Measurements from ENCODE around the gene MORC4. TPM values are rescaled to one million over a fixed set of nuclear protein-coding genes. Genes with fewer than 3 reads are reported as not detected.

The MORC4 gene
- total RNA-seq, 1 donor from 2014 or later: 18.1 TPM

DNA sequence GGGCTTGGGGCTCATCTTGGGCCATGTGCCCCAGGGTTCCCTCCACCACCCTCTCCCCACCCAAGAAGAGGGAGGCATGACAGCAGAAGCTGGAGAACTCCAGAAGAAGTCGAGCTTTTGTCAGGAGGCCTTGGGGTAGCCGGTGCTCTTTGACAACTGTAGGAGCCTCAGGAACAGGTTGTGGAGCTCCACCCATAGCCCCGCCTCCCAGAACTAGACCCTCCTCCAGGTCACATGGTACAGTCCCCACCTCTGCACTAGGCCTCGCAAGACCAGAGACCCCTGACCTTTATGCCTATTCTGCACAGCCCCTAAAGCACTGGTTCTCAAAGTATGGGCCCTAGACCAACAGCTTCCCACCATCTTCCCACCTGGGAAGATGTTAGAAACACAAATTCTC, 8.0 kb upstream of the MORC4 start:
- Mint-ChIP-seq H3K4me3 (no peak overlapping the region), H3K9me3 (no peaks in the 10 kb centered on the region), H3K27ac (no peak overlapping the region), H3K4me1 (ENCODE audit: unreplicated experiment) (no peaks in the 10 kb centered on the region), H3K27me3 (no peaks in the 10 kb centered on the region), H3K36me3 (no peaks in the 10 kb centered on the region)
- TF ChIP-seq, protein P1, sequence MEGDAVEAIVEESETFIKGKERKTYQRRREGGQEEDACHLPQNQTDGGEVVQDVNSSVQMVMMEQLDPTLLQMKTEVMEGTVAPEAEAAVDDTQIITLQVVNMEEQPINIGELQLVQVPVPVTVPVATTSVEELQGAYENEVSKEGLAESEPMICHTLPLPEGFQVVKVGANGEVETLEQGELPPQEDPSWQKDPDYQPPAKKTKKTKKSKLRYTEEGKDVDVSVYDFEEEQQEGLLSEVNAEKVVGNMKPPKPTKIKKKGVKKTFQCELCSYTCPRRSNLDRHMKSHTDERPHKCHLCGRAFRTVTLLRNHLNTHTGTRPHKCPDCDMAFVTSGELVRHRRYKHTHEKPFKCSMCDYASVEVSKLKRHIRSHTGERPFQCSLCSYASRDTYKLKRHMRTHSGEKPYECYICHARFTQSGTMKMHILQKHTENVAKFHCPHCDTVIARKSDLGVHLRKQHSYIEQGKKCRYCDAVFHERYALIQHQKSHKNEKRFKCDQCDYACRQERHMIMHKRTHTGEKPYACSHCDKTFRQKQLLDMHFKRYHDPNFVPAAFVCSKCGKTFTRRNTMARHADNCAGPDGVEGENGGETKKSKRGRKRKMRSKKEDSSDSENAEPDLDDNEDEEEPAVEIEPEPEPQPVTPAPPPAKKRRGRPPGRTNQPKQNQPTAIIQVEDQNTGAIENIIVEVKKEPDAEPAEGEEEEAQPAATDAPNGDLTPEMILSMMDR (conservative IDR thresholded peaks at IDR 0.05): no peak
- no peak for DNase-seq (ENCODE audit: extremely low spot score, unreplicated experiment)

DNA sequence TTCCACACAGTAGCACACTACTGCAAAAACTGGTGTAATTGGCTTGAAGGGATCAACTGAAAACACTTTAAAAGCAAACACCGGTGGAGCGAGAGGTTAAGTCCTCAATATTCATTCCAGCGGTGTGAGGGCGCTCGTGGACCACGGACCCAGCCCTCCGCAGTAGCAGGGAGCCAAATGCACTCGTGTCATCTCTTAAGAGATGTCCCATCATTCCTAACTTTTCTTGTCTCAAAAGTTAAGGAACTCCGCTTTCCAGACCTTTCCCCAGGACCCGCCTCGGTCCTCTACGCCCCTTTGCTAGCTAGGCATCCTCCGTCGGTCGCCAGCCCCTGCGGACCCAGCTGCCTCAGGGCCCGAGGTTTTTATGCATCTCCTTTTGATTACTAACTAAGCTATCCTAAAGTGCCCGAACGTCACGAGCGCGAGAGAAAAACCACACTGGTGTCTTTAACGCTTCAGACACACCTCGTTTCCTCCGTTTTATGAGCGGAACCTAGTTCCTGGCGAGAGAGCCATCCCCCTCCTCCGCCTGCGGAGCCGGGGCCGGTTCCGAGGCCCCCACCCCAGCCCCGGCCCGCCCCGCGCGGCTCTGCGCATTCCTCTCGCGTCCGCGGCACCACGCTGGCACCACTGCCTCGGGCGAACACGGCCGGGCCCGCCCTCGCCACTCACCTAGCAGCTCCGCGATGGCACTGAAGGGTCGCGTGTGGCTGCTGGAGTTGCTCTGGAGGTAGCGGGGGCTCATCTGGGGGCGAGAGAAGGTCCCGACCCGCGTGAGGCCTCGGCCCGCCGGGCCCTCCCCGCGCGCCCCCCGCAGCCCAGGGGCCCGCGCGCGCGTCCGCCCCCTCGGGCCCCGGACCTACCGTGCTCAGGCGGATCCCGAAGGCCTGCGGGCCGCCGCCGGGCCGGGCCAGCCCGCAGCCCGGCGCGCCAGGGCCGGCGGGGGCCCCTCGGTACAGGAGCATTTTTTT, 723 bp downstream of the MORC4 start:
- H3K9me3 Mint-ChIP-seq: no peaks in the 10 kb centered on the region
- peak overlapping the region; percentile 86 for H3K27ac Mint-ChIP-seq
- H3K4me1 Mint-ChIP-seq (ENCODE audit: unreplicated experiment): peaks cover 6% of the 10 kb centered on the region
- H3K4me3 Mint-ChIP-seq: peak overlapping the region; percentile 92
- TF ChIP-seq, protein P1 (conservative IDR thresholded peaks at IDR 0.05): peak; percentile 59
- H3K36me3 Mint-ChIP-seq: no peaks in the 10 kb centered on the region
- DNase-seq (ENCODE audit: extremely low spot score, unreplicated experiment): no peak
- H3K27me3 Mint-ChIP-seq: no peaks in the 10 kb centered on the region

DNA sequence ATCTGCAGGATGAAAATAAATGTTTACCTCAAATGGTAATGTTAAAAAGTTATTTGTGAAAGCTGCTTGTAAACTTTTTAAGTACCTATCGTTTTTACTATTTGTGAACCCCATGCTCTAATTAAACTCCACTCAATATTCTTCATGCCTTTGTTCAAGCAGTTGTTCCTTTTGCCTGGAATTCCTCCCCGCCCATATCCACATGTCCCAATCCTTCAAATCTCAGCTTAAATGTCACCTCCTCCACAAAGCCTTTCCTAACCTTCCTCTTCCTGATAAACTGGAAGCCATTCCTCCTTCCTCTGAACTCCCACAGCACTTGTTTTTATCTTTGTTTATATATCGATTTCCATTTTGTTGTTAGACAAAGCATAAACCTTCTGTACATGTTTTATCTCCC, 2.4 kb downstream of the MORC4 start:
- TF ChIP-seq, protein P1 (conservative IDR thresholded peaks at IDR 0.05): no peak
- H3K27ac Mint-ChIP-seq: no peak overlapping the region
- no peaks in the 10 kb centered on the region for H3K27me3 Mint-ChIP-seq
- DNase-seq (ENCODE audit: extremely low spot score, unreplicated experiment): no peak
- H3K4me3 Mint-ChIP-seq: no peak overlapping the region
- H3K9me3 Mint-ChIP-seq: no peaks in the 10 kb centered on the region
- H3K4me1 Mint-ChIP-seq (ENCODE audit: unreplicated experiment): peaks cover 6% of the 10 kb centered on the region
- H3K36me3 Mint-ChIP-seq: no peaks in the 10 kb centered on the region

DNA sequence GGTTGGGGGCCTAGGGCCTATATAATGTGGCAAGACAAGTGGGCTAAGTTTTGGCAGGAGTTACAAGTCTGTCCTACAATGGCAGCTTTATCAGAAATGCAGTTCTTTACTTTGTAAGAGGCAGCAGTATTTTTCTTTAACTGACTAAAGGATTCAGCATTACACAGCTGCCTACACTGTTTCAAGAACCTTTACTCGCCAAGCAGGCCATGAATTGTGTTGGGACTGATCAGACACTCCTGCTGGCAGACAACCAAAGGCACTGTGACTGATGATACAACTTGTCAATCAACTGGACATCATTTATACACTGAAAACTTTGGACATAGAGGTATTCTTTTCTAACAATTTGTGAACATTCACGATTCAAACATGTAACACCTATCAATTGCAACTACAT, 4.3 kb downstream of the MORC4 start:
- TF ChIP-seq, protein P1 (conservative IDR thresholded peaks at IDR 0.05): no peak
- H3K9me3 Mint-ChIP-seq: no peaks in the 10 kb centered on the region
- DNase-seq (ENCODE audit: extremely low spot score, unreplicated experiment): no peak
- H3K27ac Mint-ChIP-seq: no peak overlapping the region
- no peak overlapping the region for H3K4me3 Mint-ChIP-seq
- H3K27me3 Mint-ChIP-seq: no peaks in the 10 kb centered on the region
- H3K36me3 Mint-ChIP-seq: no peaks in the 10 kb centered on the region
- H3K4me1 Mint-ChIP-seq (ENCODE audit: unreplicated experiment): peaks cover 6% of the 10 kb centered on the region

DNA sequence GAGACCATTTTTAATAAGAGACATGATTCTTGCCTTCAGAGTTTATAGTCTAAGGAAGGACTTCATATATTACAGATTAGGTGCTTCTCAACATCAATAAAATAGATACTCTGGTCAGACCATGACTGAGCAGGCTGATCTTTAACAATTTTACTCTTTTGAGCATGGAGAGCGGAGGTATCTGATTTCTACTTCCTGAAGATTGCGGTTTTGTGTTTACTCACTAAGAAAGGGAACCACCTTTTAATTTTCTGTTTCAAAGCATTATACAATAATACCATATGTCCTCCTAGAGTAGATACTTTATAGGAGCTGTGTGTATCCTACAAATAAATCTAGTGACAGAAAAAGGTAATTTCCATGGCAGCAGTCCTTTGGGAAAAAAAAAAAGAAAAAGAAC, 12.5 kb downstream of the MORC4 start:
- Mint-ChIP-seq H3K9me3 (no peaks in the 10 kb centered on the region), H3K4me1 (ENCODE audit: unreplicated experiment) (no peaks in the 10 kb centered on the region), H3K27me3 (no peaks in the 10 kb centered on the region), H3K36me3 (no peaks in the 10 kb centered on the region), H3K4me3 (no peak overlapping the region), H3K27ac (no peak overlapping the region)
- DNase-seq (ENCODE audit: extremely low spot score, unreplicated experiment): no peak
- TF ChIP-seq, protein P1 (conservative IDR thresholded peaks at IDR 0.05): no peak
